NCI-H128 (cell line): Measurements from ENCODE around the gene UPK3BL1.
"Not testable (repeated sequence)": the region's sequence is repeated elsewhere in the genome, so short reads cannot be mapped to it uniquely, and the experiment has no call there.

Experiments used
- DNase-seq: peaks from one replicate; lab custom pipeline; 2025; ENCODE audit not compliant: unreplicated experiment; lab: John Stamatoyannopoulos, UW

UPK3BL1 gene

GRCh38 chr7:102589857-102590256 is 52.7 kb downstream of the UPK3BL1 start:
- not testable (repeated sequence) for DNase-seq
